Caco-2 (cell line): ENCODE measurements around the gene IGSF21. TPM values are rescaled to one million over a fixed set of nuclear protein-coding genes. Genes with fewer than 3 reads are reported as not detected.
"Not testable (repeated sequence)": the region's sequence is repeated elsewhere in the genome, so short reads cannot be mapped to it uniquely, and the experiment has no call there.

Experiments used
- BruUV-seq: library from RNA; stranded (reverse); fragments of 400-500 nt; replicated peaks from 2 replicates; lab custom pipeline; 2021; lab: Mats Ljungman, UMichigan
- CTCF ChIA-PET: fragments of 300-600 bp; sonication (Branson Sonifier 250); formaldehyde crosslinking; loops from one replicate; lab custom pipeline; 2022; ENCODE audit warnings: antibody characterized with exemption; lab: Charles Lee
- POLR2A ChIA-PET: fragments of 300-600 bp; sonication (Branson Sonifier 250); formaldehyde crosslinking; loops from one replicate; lab custom pipeline; 2022; ENCODE audit warnings: antibody characterized with exemption; lab: Charles Lee
- DNase-seq, 2 experiments: peaks; one replicate each; pipeline versions ENCODE4 v3.0.0 to v3.0.0-alpha.2; 2020 to 2022
- H3K27me3 ChIP-seq: replicated peaks from 2 replicates; pipeline ENCODE4 v1.6.0; 2011; ENCODE audit warnings: low read length; ENCODE audit not compliant: control insufficient read depth, insufficient read depth
- H3K36me3 ChIP-seq: 2 replicates; pipeline ENCODE4 v1.5.1; 2011; ENCODE audit warnings: low read length; ENCODE audit not compliant: control insufficient read depth, insufficient read depth
- H3K4me1 ChIP-seq: fragments of 250-450 bp; sonication (Bioruptor Pico); 2 replicates; pipeline ENCODE4 v1.5.1; 2020; ENCODE audit warnings: mild to moderate bottlenecking
- H3K4me3 ChIP-seq: 2 replicates; pipeline ENCODE4 v1.5.1; 2011; ENCODE audit warnings: low read depth, mild to moderate bottlenecking, control low read depth, low read length
- H3K9me3 ChIP-seq: fragments of 250-450 bp; sonication (Bioruptor Pico); 2 replicates; pipeline ENCODE4 v1.5.1; 2020; ENCODE audit warnings: mild to moderate bottlenecking, moderate library complexity
- H3K27ac Mint-ChIP-seq: one replicate; pipeline ENCODE4 v1.8.0; 2022; ENCODE audit warnings: mixed read lengths; ENCODE audit not compliant: unreplicated experiment
- H3K27me3 Mint-ChIP-seq: one replicate; pipeline ENCODE4 v1.8.0; 2022; ENCODE audit warnings: mixed read lengths; ENCODE audit not compliant: insufficient read depth, unreplicated experiment
- H3K36me3 Mint-ChIP-seq: one replicate; pipeline ENCODE4 v1.8.0; 2022; ENCODE audit warnings: mild to moderate bottlenecking, mixed read lengths; ENCODE audit not compliant: insufficient read depth, unreplicated experiment
- H3K4me1 Mint-ChIP-seq: one replicate; pipeline ENCODE4 v1.8.0; 2022; ENCODE audit warnings: low read depth, mixed read lengths; ENCODE audit not compliant: unreplicated experiment
- H3K4me3 Mint-ChIP-seq: one replicate; pipeline ENCODE4 v1.8.0; 2022; ENCODE audit warnings: mild to moderate bottlenecking, moderate library complexity, mixed read lengths; ENCODE audit not compliant: unreplicated experiment
- H3K9me3 Mint-ChIP-seq: one replicate; pipeline ENCODE4 v1.8.0; 2022; ENCODE audit warnings: mixed read lengths; ENCODE audit not compliant: unreplicated experiment
- CTCF ChIP-seq, 2 experiments: fragments of 200-600 bp in 1 of 2; IDR thresholded peaks; 1 replicate in 1 of 2; 2 replicates in 1 of 2; pipeline versions ENCODE4 v1.5.1 to v1.8.0; 2011 to 2022; ENCODE audit warnings: antibody characterized with exemption in 1 of 2, control low read depth in 1 of 2, inconsistent platforms in 1 of 2, low read depth in 1 of 2, low read length in 1 of 2, mild to moderate bottlenecking in 1 of 2, moderate library complexity in 1 of 2; ENCODE audit not compliant: insufficient read depth in 1 of 2, severe bottlenecking in 1 of 2, unreplicated experiment in 1 of 2
- intact Hi-C: fragments of 100-400 bp; cut with micrococcal nuclease; formaldehyde crosslinking; loops from one replicate; pipeline ENCODE4 v1.10.0; 2022; ENCODE audit not compliant: unreplicated experiment
- total RNA-seq: library from RNA; stranded (reverse); gene quantifications from 2 replicates; pipeline ENCODE4 v1.2.3, GENCODE V29; 2022

IGSF21 gene
- total RNA-seq, 1 experiment from 2014 or later: not detected

DNA sequence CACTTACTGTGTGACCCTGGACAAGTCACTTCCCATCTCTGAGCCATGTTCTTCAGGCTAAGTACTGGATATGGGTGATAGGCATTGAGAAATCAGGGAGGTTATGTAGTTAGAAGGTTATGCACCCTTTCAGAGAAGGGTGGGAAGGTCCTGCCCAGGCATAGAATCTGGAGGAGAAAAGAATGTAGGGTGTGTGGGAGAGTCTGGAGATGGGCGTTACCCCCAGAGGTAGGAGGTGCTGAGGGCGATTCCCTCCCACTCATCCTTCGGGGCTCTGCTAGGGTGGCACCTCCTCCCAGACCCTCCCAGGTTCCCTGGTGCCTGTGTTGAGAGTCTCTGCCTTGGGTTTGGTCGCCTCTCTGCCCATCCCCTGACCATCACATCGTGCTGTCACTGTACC lies 51.1 kb downstream of the IGSF21 start:
- no peaks in the 10 kb centered on the region for H3K4me1 Mint-ChIP-seq
- intact Hi-C loops: no loop called here
- no peak for TF ChIP-seq CTCF (IDR thresholded peaks at IDR 0.05; ENCODE audit: insufficient read depth in 1 of 2, low read depth in 1 of 2, low read length in 1 of 2, severe bottlenecking in 1 of 2, unreplicated experiment in 1 of 2)
- no peaks in the 10 kb centered on the region for H3K9me3 Mint-ChIP-seq
- Histone ChIP-seq H3K36me3 (no peaks in the 10 kb centered on the region), H3K4me3 (no peak overlapping the region), H3K9me3 (no peaks in the 10 kb centered on the region), H3K4me1 (no peaks in the 10 kb centered on the region), H3K27me3 (no peaks in the 10 kb centered on the region; the same call in 1 of the 2 replicates)
- H3K4me3 Mint-ChIP-seq: no peak overlapping the region
- H3K27ac Mint-ChIP-seq: no peak overlapping the region
- peaks cover 19% of the 10 kb centered on the region for H3K27me3 Mint-ChIP-seq
- no peak for DNase-seq
- no peaks in the 10 kb centered on the region for H3K36me3 Mint-ChIP-seq
- CTCF ChIA-PET: no interaction called here
- POLR2A ChIA-PET: no interaction called here
- BruUV-seq: no TSS peak

DNA sequence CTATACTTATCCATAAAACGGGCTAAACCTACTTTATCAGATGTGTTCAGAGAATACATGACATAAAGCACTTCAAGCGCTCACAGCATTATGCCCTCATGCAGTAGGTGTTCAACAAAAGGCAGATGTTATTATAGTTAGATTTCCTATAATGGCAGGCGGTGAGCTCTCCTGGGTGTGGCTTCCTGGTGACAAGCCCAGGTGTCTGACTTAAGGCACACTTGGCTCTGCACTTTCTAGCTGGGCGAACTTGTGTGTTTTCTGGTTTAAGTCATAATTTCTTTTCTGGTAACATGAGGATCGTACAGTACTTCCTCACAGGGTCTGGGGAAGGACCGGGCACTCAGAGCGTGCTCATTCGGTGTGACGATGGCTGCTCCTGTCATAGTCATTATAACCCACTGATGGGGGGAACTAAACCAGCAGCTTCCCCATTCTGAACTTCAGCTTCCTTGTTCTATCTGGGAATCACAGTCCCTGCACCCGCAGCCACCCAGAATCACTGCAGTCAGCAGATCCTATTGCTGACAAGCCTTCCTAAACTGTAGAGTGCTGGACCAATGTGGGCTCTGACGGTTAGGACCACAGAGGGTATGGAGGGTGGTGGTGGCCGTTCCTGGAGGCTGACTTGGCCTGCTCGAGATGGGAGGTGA lies 52.8 kb downstream of the IGSF21 start:
- Histone ChIP-seq H3K4me1 (no peaks in the 10 kb centered on the region), H3K36me3 (no peaks in the 10 kb centered on the region), H3K9me3 (no peaks in the 10 kb centered on the region), H3K4me3 (no peak overlapping the region), H3K27me3 (no peaks in the 10 kb centered on the region; the same call in 1 of the 2 replicates)
- Mint-ChIP-seq H3K4me3 (no peak overlapping the region), H3K27me3 (peaks cover 18% of the 10 kb centered on the region), H3K27ac (no peak overlapping the region), H3K36me3 (no peaks in the 10 kb centered on the region), H3K4me1 (no peaks in the 10 kb centered on the region), H3K9me3 (no peaks in the 10 kb centered on the region)
- no peak for TF ChIP-seq CTCF (IDR thresholded peaks at IDR 0.05; ENCODE audit: insufficient read depth in 1 of 2, low read depth in 1 of 2, low read length in 1 of 2, severe bottlenecking in 1 of 2, unreplicated experiment in 1 of 2)
- BruUV-seq: no TSS peak
- ChIA-PET CTCF (no interaction called here), POLR2A (no interaction called here)
- no peak for DNase-seq
- intact Hi-C loops: no loop called here

GRCh38 chr1:18161690-18162089 lies 54.1 kb downstream of the IGSF21 start:
- CTCF ChIA-PET: no interaction called here
- H3K4me3 ChIP-seq: no peak overlapping the region
- no TSS peak for BruUV-seq
- H3K9me3 ChIP-seq: no peaks in the 10 kb centered on the region
- Mint-ChIP-seq H3K4me1 (no peaks in the 10 kb centered on the region), H3K9me3 (no peaks in the 10 kb centered on the region), H3K27me3 (peaks cover 16% of the 10 kb centered on the region), H3K27ac (no peak overlapping the region), H3K4me3 (no peak overlapping the region), H3K36me3 (no peaks in the 10 kb centered on the region)
- no peak for DNase-seq
- H3K4me1 ChIP-seq: no peaks in the 10 kb centered on the region
- H3K36me3 ChIP-seq: no peaks in the 10 kb centered on the region
- no peaks in the 10 kb centered on the region; the same call in 1 of the 2 replicates for H3K27me3 ChIP-seq
- POLR2A ChIA-PET: no interaction called here
- no peak for TF ChIP-seq CTCF (IDR thresholded peaks at IDR 0.05; ENCODE audit: insufficient read depth in 1 of 2, low read depth in 1 of 2, low read length in 1 of 2, severe bottlenecking in 1 of 2, unreplicated experiment in 1 of 2)
- intact Hi-C loops: no loop called here

- H3K36me3 ChIP-seq, intact Hi-C loops, H3K27me3 ChIP-seq, H3K36me3 Mint-ChIP-seq, H3K4me3 ChIP-seq, H3K9me3 ChIP-seq, POLR2A ChIA-PET, DNase-seq, H3K4me3 Mint-ChIP-seq, BruUV-seq, H3K4me1 ChIP-seq, H3K4me1 Mint-ChIP-seq, H3K9me3 Mint-ChIP-seq, H3K27ac Mint-ChIP-seq, CTCF ChIA-PET: not testable (repeated sequence)
- H3K27me3 Mint-ChIP-seq: peaks cover 20% of the 10 kb centered on the region
Observed at GRCh38 chr1:18165640-18166039, 58.0 kb downstream of the IGSF21 start.
